Stromal cell of bone marrow (primary cell): ENCODE data around the gene PKLR.
A peak's percentile ranks its signal among the peaks of the same experiment; 100 is the strongest.
"Not testable (repeated sequence)": the region's sequence is repeated elsewhere in the genome, so short reads cannot be mapped to it uniquely, and the experiment has no call there.

Experiments
- DNase-seq: peaks from one replicate; pipeline ENCODE4 v3.0.0-alpha.2; 2012; ENCODE audit warnings: low read depth

PKLR gene

DNA sequence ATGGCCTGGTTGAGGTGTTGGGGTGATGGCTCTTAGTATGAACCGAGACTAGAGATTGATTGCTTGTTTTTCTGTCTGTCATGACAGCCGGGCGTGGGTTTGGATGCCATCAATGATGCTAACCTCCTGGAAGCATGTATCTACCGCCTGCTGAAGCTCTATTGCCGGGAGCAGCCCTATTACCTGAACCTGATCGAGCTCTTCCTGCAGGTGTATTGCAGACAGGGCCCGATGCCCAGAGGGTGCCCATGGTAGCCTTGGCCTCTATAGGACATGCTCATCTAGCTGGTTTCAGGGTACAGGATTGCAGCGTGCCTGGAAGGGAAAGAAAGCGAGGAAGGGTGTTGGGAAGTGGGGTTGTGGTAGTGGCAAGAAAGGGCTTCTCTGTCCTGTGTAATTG, 16.8 kb upstream of the PKLR start:
- no peak for DNase-seq

DNA sequence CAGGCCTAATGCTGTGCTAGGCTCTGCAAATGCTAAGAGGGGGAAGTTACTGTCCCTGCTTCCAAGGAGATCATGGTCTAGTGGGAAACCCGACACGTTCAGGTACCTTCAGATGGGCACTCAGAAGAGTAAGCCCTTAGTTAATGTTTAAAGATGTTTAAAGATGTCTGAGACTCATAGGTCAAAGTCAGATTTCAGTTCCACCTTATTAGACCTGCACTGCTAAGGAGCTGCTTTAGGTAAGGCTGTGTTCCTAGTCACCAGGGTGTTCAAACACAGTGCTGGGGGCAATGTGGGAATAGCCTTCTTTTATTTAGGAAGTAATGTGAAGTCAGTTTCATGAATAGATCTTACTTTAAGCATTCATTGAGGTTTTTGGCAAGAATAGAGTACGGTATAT, 15.7 kb upstream of the PKLR start:
- no peak for DNase-seq

DNA sequence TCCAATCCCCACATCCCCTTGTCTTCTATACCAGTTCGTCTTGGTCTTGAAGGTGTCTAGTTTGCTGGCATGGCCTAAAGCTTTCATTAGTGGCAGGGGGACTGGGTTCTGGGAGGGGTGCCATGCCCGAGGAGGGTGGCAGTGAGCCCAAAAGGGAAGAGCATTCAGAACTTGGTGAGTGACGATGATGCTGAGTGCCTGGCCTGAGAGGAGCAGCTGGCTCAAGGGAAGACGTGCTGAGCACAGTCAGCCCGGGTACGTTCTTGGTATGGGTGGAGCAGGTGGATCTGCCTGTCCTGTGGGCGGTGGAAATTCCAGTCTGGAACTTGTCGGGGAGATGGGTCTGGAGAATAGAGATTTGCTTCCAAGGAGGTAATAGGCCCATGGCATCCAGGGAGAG, 12.0 kb upstream of the PKLR start:
- no peak for DNase-seq

DNA sequence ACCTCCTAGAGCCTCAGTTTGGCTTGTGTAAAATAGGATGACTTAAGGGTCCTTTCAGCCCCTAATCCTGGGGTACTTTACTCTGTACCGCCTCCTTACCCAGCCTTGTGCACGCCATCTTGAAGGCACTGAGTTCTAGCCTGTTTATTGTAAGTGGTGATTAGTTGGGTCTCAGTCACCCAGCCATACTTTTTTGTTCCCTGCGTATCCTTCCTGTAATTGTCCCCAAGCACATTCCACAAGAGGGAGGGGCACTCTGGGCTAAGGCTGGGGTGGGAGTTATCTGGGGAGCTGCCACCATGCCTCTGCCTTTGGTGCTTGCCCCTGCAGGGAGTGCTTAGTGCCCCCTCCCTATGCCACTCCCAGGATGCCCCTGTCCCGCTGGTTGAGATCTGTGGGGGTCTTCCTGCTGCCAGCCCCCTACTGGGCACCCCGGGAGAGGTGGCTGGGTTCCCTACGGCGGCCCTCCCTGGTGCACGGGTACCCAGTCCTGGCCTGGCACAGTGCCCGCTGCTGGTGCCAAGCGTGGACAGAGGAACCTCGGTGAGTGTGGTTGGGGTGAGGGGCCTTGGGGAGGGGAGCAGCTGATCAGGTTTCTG, 8.3 kb upstream of the PKLR start:
- no peak for DNase-seq

DNA sequence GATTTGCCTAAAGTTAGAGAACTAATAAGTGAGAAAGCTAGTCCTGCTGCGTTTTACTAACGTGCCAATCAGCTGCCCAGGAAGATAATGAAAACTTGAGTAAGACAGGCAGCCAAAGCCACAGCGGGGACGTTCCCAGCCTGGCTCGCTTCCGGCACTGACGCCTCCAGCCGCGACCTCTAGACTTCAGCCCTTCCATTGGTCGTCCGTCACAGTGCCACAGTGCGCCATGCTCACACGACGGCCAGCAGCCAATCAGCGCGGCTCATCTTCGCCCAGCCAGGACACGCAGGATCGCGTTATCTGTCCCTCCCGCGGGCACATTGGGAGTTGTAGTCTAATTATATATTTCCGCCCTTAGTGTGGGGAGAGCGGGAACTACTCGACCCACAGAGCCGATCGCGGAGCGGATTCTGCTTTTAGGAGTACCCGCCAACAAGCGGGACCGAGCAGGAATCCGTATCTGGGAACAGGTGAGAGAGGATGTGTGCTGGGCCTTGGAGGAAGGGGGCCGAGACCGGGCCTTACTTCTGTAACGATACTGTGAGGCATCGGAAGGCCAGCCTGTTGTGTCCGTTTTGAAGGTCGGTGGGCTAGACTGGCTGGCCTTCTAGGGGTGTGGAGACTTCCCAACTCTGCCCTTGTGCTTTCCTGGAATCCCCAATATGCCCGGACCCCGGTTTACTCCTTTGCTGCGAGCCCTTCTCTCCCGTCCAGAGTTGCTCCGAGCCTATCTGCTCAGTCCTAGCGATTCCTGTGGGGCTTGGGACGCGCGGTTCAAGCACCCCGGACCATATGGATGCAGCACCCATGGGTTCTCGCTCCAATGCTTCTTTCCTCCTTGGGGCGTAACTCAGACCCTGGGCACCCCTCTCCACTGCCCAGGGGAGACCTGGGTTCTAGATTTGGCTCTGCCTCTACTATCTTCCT, 7.5 kb upstream of the PKLR start, which contains the start of gene FDPS:
FDPS (plus strand) TSS at position 374 of the 930 bp plus-strand sequence. CDS start 924 bp downstream, outside the sequence.
- peak; percentile 99 for DNase-seq

DNA sequence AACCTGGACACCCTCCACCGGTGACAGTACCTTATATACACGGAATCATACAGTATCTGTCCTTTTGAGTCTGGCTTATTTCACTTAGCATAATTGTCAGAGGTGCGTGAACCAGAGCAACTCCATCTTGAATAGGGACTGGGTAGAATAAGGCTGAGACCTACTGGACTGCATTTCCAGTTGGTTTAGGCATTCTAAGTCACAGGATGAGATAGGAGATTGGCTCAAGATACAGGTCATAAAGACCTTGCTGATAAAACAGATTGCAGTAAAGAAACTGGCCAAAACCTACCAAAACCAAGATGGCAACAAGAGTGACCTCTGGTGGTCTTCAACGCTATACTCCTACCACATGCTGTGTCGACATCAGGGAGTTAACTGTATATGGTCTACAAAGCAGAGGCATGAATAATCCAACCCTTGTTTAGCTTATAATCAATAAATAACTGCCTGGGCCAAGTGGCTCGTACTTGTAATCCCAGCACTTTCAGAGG, 6.1 kb upstream of the PKLR start:
- no peak for DNase-seq

GRCh38 chr1:155305881-155306391, 4.7 kb upstream of the PKLR start:
- DNase-seq, result no peak

DNA sequence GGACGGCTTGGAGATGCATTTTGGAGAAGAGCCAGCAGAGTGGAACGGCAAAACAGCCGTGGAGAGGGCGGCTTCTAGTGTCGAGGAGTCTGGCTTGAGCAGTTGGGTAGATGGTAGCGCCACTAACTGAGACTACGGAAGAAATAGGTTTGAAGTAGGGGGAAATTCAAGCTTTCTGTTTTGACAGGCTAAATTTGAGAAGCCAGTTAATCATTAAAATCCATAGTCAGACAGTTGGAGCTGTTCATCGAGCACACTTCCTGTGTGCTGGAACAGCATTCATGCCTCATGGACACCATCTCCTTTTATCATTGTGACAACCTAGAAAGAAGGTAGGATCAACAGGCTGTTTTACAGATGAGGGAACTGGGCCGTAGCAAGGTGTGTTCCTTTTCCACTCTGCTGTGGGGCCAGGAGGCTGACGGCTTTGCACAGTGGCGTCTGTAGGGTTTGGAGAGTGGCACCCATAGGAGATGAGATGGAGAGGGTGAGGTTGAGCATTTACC, 3.4 kb upstream of the PKLR start:
- no peak for DNase-seq

DNA sequence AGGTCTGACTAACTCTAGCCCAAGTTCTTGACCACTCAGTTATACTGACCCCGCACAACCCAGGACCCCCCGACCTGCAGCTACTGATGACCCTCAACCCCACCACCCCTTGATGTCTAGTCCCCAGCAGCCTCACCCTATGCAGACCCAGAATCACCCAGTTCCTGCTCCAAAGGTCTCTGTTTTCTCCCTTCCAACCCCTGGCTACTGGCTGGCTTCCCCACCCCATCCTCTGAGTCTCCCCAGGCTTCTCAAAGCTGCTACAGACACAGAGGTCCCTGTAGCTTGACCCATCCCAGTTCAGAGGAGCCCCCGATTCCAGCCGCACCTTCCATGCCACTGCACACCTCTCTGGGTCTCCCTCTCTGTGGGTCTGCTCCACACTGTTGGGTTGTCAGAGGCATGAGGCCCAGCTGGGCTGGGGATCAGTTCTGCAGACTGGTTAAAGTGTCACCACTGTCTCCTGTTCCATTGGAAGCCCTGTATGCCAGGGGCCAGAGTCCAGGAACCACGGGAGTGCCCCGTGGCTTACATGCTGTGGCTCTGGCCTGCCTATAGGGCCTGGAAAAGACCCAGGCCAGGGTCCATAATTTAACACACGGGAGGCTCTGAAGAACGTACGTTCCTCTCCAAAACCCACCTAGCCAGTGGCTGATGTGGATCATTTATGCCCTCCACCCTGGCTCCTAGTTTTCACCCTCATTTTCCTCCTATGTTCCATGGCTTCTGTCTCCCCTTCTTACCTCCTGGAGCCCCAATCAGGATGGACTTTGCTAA, 497 bp downstream of the PKLR start:
- DNase-seq, result no peak

- DNase-seq, result no peak
These were observed 1.2 kb downstream of the PKLR start for GRCh38 chr1:155300024-155300423.

DNA sequence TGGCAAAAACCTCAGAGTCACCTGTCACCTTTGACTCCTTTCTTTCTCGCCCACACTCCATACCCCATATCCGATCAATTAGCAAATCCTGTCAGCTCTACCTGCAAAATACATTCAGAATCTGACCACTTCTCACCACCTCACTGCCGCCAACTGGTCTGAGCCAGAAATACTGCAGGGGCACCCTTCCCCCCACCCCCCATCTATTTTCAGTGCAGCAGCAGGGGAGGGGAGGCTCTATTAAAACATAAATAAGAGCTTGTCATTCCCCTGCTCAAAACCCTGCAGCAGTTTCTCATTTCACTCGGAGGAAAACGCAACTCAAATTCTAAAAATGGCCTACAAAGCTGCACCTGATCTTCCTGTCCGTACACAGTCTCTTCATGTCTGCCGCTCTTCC, 3.9 kb downstream of the PKLR start:
- no peak for DNase-seq

- no peak for DNase-seq
These were observed 4.6 kb downstream of the PKLR start for GRCh38 chr1:155296661-155297060.

- DNase-seq, result no peak
These were observed 5.3 kb downstream of the PKLR start for GRCh38 chr1:155295942-155296267.

GRCh38 chr1:155295183-155295941, 5.9 kb downstream of the PKLR start:
- no peak for DNase-seq

GRCh38 chr1:155294520-155295182, 6.6 kb downstream of the PKLR start:
- DNase-seq, result no peak

- DNase-seq, result no peak
These were observed 8.0 kb downstream of the PKLR start for GRCh38 chr1:155293086-155293749.

- DNase-seq, result not testable (repeated sequence)
These were observed 10.2 kb downstream of the PKLR start for GRCh38 chr1:155291006-155291405.

DNA sequence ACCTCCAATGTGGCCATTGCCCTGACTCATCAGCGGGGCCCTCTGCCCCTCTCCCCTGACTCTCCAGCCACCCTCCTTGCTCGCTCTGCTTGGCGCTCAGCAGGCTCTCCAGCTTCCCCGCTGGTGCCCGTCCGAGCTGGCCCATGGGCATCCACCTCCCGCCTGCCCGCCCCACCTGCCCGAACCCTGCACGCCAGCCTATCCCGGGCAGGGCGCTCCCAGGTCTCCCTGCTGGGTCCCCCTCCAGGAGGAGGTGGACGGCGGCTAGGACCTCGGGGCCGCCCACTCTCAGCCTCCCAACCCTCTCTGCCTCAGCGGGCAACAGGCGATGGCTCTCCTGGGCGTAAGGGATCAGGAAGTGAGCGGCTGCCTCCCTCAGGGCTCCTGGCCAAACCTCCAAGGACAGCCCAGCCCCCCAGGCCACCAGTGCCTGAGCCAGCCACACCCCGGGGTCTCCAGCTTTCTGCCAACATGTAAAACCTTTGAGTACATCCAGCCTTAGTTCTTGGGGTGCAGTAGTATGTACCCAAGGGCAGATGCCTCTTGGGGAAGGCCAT, 13.2 kb downstream of the PKLR start:
- no peak for DNase-seq

- no peak for DNase-seq
These were observed 14.7 kb downstream of the PKLR start for GRCh38 chr1:155286544-155286943.

DNA sequence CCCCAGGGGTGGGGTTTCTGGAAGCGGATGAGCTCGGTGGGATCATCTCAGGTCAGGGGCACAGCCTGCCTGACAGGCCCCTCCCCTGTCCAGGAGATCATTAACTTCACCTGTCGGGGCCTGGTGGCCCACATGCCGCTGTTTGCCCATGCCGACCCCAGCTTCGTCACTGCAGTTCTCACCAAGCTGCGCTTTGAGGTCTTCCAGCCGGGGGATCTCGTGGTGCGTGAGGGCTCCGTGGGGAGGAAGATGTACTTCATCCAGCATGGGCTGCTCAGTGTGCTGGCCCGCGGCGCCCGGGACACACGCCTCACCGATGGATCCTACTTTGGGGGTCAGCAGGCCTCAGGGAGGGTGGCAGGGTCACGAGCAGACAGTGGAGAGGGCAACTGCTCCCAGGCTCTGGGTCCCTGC, 15.6 kb downstream of the PKLR start:
- DNase-seq, result no peak
